Endothelial cell of umbilical vein (primary cell): Measurements from ENCODE around the gene CUX1.

Source experiments
- EZH2 ChIP-seq: IDR thresholded peaks from 2 replicates; pipeline ENCODE4 v1.6.1; 2012; ENCODE audit warnings: borderline replicate concordance, low read depth, mild to moderate bottlenecking, moderate library complexity, low read length, inconsistent platforms; ENCODE audit not compliant: severe bottlenecking
- GATA2 ChIP-seq: IDR thresholded peaks from 2 replicates; pipeline ENCODE4 v1.7.0; 2011; ENCODE audit warnings: low read depth, mild to moderate bottlenecking, moderate library complexity, mixed read lengths, low read length; ENCODE audit not compliant: insufficient read length, insufficient read depth
- JUN ChIP-seq: IDR thresholded peaks from 2 replicates; pipeline ENCODE4 v1.6.1; 2011; ENCODE audit warnings: borderline replicate concordance, low read depth; ENCODE audit not compliant: insufficient read length, insufficient read depth
- MYC ChIP-seq: IDR thresholded peaks from one replicate; pipeline ENCODE4 v1.6.1; 2011; ENCODE audit warnings: mild to moderate bottlenecking, low read depth, low read length
- POLR2A ChIP-seq: IDR thresholded peaks from 2 replicates; pipeline ENCODE4 v1.6.1; 2012; ENCODE audit warnings: low read depth, mild to moderate bottlenecking, control low read depth, low read length
- POLR2AphosphoS5 ChIP-seq: IDR thresholded peaks from 2 replicates; pipeline ENCODE4 v1.6.1; 2012; ENCODE audit warnings: low read depth, mild to moderate bottlenecking, control low read depth, low read length, moderate library complexity; ENCODE audit not compliant: insufficient read depth
- TF ChIP-seq, protein P1 (sequence below), 2 donors: IDR thresholded peaks; 1 replicate in 1 of 2; 2 replicates in 1 of 2; pipeline ENCODE4 v1.5.1; 2011; ENCODE audit warnings: low read length in 2 of 2, mild to moderate bottlenecking in 2 of 2, moderate library complexity in 2 of 2, control low read depth in 1 of 2, inconsistent platforms in 1 of 2, low read depth in 1 of 2; ENCODE audit not compliant: insufficient read depth in 1 of 2; ENCODE audit errors: extremely low read depth in 1 of 2
- TF ChIP-seq, protein P2 (sequence below): IDR thresholded peaks from 2 replicates; pipeline ENCODE4 v1.6.1; 2011; ENCODE audit not compliant: insufficient read depth, insufficient read length

DNA sequence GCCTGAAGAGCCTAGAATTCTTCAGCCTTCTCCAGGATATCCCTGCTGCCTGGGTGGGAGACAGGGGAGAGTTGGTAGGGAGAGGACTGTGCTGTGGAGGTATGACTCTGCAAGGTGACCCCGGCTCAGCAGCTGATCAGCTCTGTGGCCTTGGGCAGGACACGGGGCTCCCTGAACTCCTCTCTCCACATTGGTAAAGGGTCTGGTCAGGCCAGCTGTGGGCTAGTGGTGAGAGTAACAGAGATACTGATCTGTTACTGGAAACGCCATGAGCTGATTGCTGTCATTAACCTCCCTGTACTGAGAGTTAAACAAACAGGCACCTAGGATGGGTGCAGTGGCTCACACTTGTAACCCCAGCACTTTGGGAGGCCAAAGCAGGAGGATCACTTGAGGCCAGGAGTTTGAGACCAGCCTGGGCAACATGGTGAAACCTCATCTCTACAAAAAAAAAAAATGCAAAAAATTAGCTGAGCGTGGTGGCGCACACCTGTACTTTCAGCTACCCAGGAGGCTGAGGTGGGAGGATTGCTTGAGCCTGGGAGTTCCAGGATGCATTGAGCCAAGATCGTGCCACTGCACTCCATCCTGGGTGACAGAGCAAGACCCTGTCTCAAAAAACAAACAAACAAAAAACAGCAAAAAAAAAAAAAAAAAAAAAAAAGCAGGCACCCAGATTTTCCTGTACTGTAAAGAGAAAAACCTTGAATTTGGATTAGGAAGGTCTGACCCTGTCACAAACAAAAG, 151.5 kb downstream of the CUX1 start:
- TF ChIP-seq POLR2A (no peak), JUN (no peak), MYC (no peak), POLR2AphosphoS5 (no peak), GATA2 (no peak), EZH2 (no peak)
- TF ChIP-seq, protein P1, sequence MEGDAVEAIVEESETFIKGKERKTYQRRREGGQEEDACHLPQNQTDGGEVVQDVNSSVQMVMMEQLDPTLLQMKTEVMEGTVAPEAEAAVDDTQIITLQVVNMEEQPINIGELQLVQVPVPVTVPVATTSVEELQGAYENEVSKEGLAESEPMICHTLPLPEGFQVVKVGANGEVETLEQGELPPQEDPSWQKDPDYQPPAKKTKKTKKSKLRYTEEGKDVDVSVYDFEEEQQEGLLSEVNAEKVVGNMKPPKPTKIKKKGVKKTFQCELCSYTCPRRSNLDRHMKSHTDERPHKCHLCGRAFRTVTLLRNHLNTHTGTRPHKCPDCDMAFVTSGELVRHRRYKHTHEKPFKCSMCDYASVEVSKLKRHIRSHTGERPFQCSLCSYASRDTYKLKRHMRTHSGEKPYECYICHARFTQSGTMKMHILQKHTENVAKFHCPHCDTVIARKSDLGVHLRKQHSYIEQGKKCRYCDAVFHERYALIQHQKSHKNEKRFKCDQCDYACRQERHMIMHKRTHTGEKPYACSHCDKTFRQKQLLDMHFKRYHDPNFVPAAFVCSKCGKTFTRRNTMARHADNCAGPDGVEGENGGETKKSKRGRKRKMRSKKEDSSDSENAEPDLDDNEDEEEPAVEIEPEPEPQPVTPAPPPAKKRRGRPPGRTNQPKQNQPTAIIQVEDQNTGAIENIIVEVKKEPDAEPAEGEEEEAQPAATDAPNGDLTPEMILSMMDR (IDR thresholded peaks at IDR 0.05; ENCODE audit: extremely low read depth in 1 of 2, insufficient read depth in 1 of 2, low read depth in 1 of 2, low read length in 2 of 2), result no peak
- TF ChIP-seq, protein P2, sequence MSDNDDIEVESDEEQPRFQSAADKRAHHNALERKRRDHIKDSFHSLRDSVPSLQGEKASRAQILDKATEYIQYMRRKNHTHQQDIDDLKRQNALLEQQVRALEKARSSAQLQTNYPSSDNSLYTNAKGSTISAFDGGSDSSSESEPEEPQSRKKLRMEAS, result no peak
